GM18858 (cell line): ENCODE measurements around the gene TRA2A.
A peak's percentile ranks its signal among the peaks of the same experiment; 100 is the strongest.
"Not testable (repeated sequence)": the region's sequence is repeated elsewhere in the genome, so short reads cannot be mapped to it uniquely, and the experiment has no call there.

Experiments
- ATAC-seq: cut with Tn5 transposase; IDR thresholded peaks from one replicate; pipeline ENCODE4 v1.9.1; 2021; ENCODE audit not compliant: unreplicated experiment

TRA2A gene

DNA sequence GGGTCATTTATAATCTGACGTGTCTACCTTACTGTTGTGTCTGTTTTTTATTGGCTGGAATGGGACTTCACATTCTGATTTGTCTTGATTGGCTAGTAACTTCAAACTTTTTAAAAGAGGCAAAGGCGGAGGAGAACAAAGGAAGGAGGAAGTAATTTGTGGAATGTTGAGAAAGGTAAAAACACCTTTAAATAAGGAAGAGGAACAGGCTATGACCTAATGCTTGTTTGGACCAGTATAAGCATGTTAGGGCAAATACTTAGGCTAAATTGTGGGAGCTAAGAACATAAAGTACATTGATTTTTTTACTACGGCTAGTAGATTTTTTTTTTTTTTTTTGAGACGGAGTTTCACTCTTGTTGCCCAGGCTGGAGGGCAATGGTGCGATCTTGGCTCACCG is 18.0 kb downstream of the TRA2A start:
- ATAC-seq: not testable (repeated sequence)

DNA sequence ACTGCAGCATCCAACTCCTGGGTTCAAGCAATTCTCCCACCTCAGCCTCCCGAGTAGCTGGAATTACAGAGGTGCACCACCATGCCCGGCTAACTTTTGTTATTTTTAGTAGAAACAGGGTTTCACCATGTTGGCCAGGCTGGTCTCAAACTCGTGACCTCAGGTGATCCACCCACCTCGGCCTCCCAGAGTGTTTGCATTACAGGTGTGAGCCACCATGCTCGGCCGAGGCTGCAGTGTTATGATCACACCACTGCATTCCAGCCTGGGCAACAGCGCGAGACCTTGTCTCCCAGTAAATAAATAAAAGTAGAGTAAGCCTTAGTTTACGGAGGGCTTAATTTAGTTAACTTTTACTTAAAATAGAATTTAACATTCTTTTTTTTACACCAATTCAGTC is 37.8 kb downstream of the TRA2A start:
- no peak for ATAC-seq

DNA sequence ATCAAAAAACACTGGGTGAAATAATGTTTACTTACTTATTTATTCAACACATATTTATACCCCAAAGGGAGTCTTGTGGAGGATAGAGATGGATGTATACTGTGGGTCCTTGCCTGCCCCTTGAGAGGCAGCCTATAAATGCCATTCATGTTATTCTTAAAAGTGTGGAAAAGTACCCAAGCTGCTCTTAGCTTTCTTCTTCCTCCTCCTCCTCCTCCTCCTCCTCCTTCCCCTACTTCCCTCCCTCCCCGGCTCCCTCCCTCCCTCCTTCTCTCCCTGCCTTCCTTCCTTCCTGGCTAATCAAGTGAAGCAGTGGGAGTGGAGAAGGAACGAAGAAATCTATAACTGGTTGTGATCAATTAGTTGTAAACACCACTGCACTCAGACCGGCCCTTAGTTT is 40.3 kb downstream of the TRA2A start:
- no peak for ATAC-seq

DNA sequence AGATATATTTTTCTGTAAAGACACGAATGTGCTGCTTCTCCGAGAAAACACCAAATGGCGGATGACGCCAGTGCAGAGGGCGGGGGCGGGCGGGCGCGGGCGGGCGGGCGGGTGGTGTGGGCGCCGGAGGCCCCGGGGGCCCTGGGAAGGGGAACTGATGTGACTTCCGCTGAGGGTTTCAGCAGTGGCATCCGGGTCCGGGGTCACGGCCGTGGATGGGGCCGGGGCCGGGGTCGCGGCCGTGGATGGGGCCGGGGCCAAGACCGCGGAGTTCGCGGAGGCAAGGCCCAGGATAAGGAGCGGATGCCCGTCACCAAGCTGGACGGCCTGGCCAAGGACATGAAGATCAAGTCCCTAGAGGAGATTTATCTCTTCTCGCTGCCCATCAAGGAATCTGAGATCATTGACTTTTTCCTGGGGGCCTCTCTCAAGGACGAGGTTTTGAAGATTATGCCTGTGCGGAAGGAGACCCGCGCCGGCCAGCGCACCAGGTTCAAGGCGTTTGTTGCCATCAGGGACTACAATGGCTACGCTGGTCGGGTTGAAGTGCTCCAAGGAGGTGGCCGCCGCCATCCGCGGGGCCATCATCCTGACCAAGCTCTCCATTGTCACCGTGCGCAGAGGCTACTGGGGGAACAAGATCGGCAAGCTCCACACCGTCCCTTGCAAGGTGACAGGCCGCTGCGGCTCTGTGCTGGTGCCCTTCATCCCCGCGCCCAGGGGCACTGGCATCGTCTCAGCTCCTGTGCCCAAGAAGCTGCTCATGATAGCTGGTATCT is 41.2 kb downstream of the TRA2A start:
- ATAC-seq: peak; percentile 58

DNA sequence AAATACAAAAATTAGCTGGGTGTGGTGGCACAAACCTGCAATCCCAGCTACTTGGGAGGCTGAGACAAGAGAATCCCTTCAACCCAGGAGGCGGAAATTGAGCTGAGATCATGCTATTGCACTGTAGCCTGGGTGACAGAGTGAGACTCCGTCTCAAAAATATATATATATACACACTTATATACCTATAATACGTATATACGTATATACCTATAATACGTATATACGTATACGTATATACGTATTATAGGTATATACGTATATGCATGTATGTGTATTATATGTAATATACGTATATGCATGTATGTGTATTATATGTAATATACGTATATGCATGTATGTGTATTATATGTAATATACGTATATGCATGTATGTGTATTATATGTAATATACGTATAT is 43.1 kb downstream of the TRA2A start:
- not testable (repeated sequence) for ATAC-seq

DNA sequence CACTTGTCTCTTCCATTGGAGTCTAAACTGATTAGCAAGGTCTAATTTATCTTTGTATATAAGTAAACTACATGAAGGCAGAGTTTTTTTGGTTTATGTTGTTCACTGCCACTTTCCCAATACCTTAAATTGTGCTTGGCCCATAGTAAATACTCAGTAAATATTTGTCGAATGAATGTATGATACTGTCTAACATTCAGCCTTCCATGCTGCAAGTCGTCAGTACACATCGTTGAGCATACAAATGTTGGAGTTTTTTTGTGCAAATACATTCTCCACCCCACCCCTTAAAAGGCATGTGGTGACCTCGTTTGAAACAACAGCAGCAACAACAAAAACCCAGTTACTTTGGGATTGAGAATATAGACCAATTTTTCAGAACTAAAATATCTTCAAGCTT is 44.1 kb downstream of the TRA2A start:
- no peak for ATAC-seq

DNA sequence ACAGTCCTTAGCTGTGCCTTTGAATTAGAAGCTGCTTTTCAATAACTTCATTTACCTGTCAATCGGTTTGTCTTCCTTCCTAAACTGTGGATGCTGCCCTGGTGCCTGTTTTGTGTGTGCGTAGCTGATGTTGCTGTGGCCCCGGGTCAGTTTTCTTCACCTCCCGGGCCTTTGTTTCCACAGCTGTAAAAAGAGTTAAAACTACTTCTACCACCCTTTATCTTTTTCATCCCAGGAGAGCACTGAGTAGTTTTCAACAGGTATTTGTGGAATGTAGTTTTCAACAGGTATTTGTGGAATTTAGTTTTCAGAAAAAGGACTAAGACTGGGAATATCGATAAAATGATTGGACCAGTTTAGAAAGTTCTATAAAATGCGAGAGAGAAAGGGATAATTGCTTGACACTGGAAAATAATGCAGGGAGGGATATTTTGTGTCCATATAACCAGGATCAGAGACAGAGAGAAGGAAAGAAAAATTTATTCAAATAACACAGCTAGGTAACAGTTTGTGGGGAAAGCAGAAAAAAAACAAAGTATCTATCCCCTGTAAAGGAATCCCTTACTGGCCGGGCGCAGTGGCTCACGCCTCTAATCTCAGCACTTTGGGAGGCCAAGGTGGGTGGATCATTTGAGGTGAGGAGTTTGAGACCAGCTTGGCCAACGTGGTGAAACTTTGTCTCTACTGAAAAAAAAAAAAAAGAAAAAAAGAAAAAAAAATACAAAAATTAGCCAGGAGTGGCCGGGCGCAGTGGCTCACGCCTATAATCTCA is 45.6 kb downstream of the TRA2A start:
- ATAC-seq: no peak

DNA sequence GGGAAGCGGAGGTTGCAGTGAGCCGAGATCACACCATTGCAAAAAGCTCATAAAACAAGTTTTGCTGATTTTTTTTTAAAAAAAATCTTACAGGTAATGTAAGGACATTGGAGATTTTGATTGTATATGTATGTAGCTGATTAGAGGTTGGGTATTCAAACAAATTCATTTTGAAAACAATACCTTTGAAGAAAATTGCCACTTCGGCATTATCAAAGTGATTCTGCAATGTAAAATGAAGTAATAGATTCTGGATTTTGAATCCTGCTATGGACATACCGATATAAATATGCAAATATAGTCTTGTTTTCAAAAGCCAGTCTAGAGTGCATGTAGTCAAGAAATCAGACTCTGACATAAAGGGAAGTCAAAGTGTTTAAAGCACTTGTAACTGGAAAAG is 49.1 kb downstream of the TRA2A start:
- ATAC-seq: no peak

DNA sequence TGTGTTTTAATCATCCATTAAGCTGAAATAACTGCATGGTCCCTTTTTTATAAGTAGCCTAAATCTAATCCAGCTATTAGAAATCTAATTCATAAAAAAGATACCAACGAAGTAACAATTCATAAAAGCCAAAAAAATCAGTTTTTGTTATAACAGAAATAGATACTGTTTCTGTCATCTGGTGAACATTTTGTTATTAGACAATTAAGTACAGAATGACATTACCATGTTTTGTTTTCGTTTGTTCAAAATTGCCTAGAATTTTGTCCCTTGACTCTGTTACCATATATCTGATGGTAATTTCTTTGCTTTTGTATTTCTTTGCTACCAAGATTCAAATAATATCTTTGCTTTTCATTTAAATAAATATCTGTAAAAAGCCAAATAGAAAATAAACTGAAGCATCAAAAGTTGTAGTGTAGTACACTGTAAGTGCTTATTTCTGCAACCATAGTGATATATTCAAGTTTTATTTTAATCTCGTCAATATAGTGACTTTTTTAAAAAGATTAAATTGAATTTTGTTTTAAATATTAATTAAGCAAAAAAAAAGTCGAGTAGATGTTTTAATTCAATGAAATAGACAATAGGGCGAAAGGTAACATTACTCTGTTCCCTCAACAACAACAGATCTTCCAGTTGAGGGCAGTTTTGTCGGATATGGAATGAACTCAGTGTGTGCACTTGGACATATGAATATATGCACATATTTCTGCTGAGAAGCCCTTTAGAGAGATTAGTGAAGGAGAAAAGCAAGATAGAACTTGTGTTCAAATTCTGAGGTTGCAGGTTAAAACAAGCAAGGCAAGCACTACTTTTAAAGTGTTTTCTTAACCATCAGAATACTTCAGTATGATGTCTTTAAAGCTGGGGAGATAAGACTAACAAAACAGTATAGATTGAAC is 53.6 kb downstream of the TRA2A start:
- ATAC-seq: no peak

DNA sequence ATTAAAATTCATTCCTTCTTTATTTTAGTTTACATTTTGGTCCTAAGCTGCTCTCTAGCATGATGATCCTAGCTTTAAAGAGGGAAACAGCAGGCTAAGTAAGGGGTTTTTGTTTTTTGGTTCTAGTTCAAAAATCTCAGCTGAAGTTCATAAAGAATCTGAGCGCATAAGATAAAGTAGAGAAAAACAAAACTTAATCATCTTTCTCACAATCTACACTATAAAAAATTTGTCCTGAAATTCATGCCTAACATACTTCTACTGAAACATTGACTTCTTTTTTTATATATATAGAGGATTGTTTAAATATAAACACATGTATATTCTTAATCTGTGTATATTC is 54.7 kb downstream of the TRA2A start:
- no peak for ATAC-seq

DNA sequence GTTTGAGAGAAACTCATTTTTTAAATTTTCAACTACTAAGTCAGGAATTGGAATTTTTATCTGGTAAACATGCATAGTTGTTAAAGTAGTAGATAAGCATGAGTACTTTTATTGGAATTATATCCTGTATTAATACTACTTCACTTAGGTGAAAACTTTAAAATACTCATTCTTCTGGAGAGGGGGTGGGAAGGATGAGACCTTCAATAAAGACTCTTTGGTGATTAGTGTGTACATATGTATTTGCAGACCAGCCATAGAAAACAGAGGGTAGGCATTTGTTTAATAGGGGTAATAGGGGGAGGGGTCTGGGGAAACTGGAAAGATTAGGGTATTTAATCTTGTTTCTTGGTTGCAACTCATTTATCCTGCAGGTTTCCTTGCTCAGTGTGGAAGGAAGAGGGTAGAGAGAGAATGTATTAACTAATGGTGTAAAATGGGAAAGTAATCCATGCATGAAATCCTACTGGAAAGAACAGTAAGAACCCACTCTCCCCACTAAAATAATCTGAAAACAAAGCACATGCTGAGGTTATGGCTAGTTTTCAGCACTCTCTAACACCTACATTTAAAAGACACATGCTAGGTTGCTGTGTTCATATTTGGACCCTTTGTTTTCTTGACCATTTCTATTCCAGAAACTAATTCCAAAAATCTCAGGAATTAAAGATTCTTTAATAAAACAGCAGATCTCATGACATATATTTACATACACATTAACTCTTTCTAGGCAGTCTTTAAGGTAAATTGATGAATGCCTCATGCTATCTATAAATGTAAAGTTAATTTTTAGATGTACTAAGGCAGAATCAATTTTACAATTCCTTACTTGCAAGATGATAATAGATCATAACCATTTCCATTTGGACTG is 55.3 kb downstream of the TRA2A start:
- no peak for ATAC-seq

DNA sequence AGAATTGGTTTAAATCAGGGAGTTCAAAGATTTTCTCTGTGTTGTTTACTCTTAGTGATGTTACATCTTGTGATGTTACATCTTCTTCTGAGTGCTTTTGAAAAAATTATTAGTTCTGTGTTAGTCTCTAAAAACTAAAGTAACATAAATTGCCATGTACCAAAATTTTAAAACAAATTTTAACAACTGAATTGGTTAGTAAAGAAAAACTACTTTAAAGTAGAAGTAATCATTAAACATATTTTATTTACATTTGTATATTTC is 56.3 kb downstream of the TRA2A start:
- ATAC-seq: no peak

DNA sequence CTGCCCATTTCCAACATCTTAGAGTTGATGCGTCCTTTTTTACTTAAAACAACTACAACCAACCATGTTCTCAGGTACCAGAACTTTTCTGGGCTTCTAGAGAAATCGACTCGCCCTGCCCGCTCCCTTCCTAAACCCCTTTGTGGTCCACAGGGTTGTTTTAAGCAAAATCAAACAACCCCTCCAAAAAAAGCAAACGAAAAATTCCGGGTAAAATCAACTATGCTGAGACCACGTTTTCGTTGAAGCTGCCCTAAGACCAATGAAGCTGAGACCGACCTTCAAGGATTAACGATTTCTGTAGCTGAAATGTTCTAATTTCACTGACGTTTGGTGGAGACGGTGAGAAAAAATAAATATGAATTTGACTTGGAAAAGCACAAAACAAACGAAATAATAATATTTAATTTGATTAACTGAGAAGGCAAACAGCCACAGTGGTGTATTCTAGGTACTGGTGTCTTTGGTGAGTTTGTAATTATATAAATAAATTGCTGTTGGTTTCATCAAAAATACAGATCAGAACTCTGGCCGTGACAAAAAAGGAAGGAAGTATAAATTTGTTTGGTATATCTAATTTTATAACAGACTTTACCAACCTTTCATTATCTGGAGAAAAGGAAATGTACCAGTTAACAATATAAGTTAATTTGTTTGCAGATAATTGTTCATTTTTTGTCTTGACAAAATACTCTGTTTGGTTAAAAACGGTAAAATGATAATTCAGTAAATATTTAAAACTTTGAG is 56.8 kb downstream of the TRA2A start:
- ATAC-seq: no peak

DNA sequence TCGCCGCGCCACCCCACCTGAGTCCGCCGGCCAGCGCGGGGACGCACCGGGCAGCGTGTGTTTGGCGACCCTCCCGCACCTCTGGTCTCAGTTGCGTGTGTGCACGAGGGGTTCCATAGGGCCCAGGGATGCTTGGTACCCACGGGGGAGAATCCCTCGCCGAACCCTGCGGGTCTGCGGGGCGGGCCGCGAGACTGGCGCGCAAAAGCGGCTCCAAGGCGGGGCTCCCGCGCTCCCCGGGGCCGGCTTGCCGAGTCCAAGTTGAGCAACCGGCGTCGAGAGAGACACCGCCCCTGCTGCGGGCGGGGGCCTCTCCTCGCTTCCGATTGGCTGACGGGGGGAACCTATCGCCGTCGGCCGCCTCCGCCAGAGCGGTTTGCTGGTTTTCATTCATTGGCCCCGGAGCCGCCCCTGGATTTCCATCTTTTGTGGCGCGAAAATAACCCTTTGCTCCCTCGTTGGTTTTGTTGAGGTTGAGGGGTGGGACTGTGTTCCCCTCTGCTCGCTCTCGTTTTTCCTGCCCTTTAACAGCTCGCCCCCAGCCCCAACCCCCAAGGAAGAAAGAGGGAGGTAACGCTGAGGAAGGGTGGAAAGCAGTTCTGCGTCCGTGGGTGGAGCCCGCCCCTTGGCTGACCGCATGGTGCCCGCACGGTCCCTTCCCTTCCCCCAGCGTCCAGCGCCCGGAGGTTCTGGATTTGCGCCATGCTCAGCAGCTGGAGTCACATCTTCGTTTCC is 57.5 kb downstream of the TRA2A start:
- ATAC-seq: peak; percentile 57

DNA sequence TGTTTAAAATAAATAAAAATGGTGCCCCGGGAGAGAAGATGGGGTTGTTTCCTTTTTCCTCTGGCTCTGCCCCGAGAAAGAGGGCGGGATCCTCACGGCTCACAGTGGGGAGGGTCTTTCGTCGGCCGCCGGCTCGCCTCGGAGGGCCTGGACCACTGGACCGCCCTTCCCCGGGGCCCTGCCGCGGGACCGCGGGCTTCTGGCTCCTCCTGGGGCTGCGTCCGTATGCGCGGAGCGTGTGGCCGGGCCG is 58.0 kb downstream of the TRA2A start:
- no peak for ATAC-seq

DNA sequence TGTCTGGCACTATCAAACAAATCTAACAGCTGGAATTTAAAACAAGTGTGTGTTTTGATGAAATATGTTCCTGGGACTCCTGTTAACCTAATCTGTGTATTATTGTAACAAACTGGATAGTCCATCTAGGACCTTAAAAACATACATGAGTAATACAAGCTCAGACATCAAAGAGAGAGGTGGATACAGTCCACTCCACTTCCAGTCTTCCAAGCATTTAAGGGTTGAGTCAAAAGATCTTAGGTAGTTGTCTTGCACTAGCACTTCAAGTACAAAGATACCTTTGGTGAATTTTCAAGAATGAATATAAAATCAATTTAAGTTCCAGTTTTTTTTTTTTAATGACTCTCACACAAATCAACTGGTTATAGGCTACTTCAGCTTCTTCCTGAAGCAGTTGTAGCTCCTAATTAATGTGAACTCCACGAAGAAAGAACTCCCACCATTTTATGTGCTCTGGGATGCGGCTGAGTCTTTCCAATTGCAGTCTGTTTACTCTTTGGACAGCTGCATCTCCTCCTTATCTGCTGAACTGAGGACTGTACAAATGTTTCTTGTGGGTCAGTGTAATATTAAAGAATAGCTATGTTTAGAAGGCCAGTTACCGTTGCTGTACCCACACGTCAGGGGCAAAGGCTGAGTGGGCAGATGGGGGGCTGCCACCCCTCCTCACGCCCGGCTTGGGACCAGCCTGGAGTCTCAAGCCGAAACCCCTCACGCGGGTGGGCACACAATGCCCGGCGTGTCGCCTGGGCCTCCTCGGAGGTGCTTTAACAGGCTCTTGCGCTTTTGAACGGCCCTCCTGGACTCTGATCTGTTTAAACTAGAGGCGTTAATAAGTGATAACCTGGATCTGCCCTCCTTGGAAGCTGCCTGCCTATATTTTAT is 58.6 kb downstream of the TRA2A start:
- no peak for ATAC-seq

DNA sequence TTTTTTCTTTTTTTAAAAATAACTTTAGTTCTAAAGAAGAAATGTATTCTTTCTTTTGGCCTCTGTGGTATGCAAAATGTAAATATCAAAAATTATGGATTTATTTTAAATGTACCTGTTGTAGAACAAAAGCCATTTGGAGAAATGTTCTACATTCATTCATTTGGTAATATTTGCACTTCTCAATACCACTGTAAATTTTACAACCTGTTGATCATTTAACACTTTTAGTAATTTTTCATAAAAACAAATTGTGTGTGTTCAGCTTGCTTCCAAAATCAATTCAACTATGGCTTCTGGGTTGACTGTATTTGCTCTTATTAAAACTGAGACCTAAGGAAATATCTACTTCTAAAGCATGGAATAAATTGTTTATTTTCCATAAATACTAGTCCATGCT is 59.2 kb downstream of the TRA2A start:
- ATAC-seq: no peak

DNA sequence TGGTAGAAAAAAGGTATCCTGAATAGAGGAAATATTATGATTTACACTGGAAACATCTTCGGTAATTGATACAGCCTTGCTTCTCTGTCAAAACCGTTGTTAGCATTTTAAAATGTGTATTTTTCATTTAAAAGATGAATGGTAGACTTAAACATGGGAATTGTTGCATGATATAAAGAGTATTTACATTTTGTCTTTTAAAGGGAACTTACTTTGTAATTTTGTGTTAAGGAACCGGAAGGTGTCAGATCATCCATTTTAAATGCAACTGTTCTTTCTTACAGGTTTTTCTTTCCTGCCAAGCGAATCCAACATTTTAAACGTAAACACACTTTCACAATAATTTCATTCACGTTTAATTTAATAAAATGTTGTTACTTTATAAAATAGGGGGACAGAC is 59.7 kb downstream of the TRA2A start:
- ATAC-seq: no peak
